HCEC 1CT (cell line): Measurements from ENCODE around the gene ZIC3.
"Not testable (repeated sequence)": the region's sequence is repeated elsewhere in the genome, so short reads cannot be mapped to it uniquely, and the experiment has no call there.

Experiments used
- DNase-seq: peaks from one replicate; pipeline ENCODE4 v3.0.0-alpha.2; 2017

The ZIC3 gene

DNA sequence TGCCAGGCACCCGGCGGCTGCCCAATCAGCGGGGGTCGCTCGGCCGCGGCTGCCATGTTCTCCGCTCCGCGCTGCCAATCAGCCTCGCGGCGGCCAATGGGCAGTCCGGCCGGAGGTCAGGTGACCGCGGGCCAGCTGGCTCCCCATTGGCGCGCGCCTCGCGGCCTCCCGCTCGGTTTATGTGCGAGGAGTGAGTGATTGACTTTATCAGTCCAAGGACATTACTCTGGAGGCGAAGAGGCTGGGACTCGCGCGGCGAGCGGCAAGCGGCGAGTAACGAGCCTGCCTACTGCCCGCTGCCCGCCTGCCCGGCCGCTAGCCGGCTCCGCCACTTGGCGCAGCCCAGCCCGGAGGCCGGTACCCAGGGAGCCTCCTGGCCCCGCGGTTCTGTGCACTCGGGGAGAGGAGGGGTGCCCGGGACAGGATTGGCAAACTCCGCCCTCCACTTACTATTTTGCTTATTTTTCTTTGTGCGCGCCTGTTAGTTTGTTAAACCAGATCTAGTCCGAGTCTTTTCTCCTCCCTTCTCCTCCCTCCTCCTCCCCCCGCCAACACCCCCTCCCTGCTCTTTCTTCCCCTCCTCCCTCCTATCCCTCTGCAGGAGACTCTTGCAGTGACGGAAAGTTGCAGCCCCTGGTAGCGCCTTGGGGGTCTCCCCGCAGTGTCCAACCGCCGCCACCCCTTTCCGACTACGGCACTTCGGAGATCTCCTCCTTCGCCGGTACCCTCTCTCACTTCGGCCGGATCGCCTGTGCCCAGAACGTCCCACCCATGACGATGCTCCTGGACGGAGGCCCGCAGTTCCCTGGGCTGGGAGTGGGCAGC lies at the start of gene ZIC3:
TSS of gene ZIC3 (plus strand) at position 207 of the 825 bp plus-strand sequence. CDS start at position 772, 565 bp downstream.
- no peak for DNase-seq

DNA sequence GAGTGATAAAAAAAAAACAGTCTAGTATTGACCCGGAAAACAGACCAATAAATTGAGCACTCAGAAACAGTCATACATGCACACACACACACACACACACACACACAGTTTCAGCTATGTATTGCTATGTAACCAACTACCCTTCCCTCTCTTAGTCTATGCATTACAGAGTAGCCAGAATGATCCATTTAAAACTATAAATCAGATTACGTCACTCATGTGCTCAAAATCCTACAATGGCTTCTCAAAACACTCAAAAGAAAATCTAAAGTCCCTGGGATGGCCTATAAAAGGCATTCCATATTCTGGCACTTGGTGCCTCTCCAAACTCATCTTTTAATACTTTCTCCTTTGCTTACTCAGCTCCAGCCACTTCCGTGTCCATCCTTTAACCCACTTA lies 46.5 kb upstream of the ZIC3 start:
- DNase-seq, result no peak

DNA sequence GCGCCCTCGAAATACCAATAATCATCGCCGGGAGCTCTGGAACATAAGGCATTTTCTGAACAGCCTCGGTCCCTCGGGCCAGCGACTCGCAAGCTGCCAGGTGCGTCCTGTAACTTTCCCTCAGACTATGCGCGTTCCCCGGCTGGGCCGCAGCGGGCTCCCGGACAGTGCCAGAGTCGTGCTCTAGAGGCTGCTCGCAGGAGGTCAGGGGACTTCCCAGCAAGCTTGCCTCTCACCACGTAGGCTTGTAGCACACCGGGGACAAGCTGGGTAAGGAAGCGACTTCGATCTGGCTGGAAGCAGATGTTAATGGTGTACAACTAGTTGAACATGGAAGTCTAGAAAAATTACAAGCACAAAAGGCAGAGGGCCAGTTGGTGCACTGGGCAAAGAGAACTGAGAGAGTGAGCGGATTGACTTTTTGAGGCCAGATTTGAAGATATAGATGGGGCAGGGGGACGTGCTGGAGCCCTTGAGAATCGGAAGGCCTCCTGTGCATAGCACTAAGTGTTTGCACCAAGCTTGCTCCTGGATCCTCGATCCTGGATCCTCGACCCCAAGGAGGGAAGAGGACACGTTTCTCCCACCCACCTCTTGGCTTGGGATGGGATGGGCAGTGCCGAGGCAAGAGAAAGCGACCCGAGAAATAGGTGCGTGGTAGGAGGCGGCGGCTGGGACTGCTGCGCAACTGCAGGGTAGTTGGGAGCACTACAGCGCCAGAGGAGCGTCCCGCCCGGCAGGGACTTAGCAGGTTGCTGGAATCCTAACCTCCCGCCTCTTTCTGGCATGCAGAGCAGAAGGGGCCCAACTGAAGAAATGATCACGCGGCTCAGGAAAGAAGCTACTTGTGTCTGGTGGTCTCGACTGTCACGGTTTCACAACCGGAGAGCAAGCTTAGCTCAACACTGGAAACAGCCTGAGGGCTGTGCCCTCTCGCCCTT lies 19.9 kb upstream of the ZIC3 start:
- DNase-seq, result no peak

GRCh38 chrX:137547291-137547690 lies 18.6 kb upstream of the ZIC3 start:
- DNase-seq, result no peak

GRCh38 chrX:137548261-137548660 lies 17.7 kb upstream of the ZIC3 start:
- DNase-seq, result no peak

GRCh38 chrX:137549073-137549472 lies 16.9 kb upstream of the ZIC3 start:
- no peak for DNase-seq

DNA sequence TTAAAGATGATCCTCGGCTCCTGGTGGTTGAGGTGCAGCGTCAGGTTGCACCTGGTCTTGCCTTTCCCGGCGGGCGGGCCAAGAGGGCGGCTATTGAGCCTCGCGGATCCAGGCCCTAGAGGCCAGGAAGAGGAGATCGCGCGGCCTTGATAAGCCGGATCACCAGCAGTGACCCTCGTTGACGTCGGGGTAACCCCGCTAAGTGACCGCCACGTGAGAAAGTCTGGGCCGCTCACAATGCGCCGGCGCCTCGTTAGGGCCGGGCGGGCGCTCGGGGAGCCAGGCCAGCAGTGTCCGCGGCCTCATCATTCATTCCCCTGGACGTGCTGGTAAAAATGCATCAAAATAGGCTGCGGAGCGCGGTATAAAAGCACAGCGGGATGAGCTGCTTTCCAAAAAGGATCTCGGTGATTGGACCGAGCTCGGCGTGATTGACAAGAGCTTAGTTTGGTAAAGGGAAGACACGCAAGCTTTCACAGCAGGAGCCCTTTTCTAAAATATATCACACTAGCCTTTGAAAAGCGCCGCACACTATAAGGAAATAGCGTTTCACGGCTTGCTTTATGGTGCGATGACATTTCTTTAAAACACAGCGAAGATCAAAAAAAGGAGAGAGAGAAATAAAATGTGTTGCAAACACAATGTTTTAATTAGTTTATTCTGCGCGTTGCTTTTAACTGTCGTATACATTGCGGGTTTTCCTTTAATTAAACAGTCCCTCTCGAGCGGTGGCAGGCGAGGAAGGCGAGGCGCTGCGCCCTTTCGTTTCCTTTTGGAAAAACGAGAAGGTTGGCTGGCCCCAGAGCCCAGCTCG lies 15.9 kb upstream of the ZIC3 start:
- DNase-seq, result no peak

- DNase-seq, result no peak
Measured at GRCh38 chrX:137550665-137551261, 15.2 kb upstream of the ZIC3 start.

- not testable (repeated sequence) for DNase-seq
Measured at GRCh38 chrX:137552098-137552497, 13.8 kb upstream of the ZIC3 start.

GRCh38 chrX:137562096-137562495 lies 3.8 kb upstream of the ZIC3 start:
- DNase-seq, result no peak

- DNase-seq, result no peak
Measured at GRCh38 chrX:137563681-137564651, 2.0 kb upstream of the ZIC3 start.

GRCh38 chrX:137565318-137565904 lies 516 bp upstream of the ZIC3 start:
- no peak for DNase-seq

GRCh38 chrX:137566746-137567679 lies 1.1 kb downstream of the ZIC3 start:
- no peak for DNase-seq

- DNase-seq, result no peak
Measured at GRCh38 chrX:137567682-137568232, 1.8 kb downstream of the ZIC3 start.

DNA sequence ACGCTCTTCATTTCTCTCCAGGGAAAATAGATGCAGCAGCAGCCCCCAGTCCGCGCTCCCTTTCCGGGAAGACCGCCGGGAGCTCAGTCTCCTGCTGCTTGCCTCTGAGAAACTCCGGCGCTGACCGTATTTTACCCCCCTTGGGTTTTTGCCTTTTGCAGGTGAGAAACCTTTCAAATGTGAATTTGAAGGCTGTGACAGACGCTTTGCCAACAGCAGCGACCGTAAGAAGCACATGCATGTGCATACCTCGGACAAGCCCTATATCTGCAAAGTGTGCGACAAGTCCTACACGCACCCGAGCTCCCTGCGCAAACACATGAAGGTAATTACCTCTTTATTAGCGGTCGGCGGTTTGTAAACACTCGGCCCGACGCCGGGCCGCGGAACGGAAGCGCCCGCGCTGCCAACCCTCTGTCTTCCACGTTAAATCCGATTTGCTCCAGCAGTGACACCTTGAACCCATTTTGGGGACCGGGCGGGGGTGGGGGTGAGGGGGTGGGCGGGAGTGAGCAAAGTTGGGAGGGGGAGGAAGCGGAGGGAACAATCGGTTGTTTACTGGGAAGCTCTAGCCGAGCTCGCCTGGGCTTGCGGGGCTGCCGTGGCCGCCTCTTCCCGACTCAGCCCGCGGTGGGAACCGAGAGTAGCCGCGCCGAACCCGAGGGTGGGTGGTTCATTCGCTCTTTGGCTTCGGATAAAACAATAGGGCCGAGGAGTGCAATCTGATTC lies 3.0 kb downstream of the ZIC3 start:
- DNase-seq, result no peak

DNA sequence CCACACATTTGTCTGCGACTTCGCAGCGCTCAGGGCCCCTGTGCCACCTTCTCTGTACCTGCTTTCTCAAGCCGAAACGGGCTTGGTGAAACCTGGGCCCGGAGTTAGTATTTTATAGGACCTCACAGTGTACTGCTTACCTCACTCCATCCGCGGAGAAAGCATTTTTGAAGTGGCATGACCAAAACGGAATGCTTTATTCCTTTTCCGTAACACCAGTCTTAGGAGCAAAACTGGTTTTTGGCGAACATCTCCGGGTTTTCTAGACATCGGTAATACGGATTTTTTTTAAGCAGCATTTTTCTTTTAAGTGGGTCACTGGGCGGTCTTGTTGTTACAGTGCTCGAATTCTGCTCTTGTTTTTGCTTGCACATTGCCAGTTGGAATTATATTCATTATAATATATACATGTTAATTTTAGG lies 3.6 kb downstream of the ZIC3 start:
- DNase-seq, result no peak

DNA sequence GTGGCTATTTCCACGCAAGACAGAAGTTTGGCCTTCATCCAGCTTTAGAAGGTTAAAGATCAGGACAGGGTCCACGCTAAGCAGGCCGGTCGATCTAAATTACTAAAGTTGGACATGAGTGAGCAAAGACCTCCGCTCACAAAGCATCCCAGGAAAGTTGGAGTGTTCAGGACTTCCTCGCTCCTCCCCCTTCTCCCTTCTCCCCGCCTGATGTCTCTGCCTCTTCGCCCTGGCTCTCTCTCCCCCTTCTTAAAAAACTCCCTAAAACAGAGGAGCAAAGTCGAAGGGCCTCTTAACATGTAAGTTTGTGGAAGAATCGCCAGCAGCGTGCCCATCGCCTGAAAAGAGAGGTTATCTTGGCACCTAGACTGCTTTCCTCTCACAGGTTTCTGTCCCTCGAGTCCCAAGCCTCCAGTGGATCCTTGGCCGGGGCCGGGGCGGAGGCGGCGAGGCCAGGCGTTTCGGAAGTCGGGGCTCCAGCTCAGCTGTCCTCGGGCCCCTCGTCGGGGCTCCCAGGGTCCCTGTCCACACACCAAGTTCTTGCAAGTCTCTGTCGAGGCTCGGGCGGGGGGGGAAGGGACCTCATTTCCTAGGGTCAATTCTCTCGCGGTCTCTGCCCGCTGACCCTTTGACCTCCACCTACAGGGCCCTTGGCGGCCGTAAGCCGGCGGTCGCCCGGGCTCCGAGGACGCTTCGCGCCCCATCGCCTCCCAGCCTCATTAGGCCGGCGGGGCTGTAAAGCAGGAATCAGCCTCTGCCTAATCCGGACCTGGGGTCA lies 7.6 kb downstream of the ZIC3 start:
- DNase-seq, result no peak
